Measurements from ENCODE around the gene RAMACL. TPM values are rescaled to one million over a fixed set of nuclear protein-coding genes. Genes with fewer than 3 reads are reported as not detected.

Gene RAMACL
- 2.1 TPM for total RNA-seq

GRCh38 chr6:166586424-166587156, at the start of gene RAMACL:
TSS of gene RAMACL (minus strand) at chr6:166586678. CDS start at chr6:166586477, 201 bp downstream.

GRCh38 chr6:166627033-166627874, 40.8 kb upstream of the RAMACL start, which contains the start of gene RPS6KA2:
TSS of gene RPS6KA2 (minus strand) at chr6:166627251. CDS start at chr6:166627019, 232 bp downstream.

Other genes starting within 250 kb of the RAMACL start
- 21.9 TPM for gene SFT2D1, start 244.1 kb downstream of the RAMACL start, total RNA-seq
- gene MPC1, start 203.7 kb downstream of the RAMACL start, total RNA-seq, result 59.3 TPM
- gene RPS6KA2, start 40.6 kb upstream of the RAMACL start, total RNA-seq, result 32.3 TPM

Measured in diencephalon (tissue), 1 donor.